NT2/D1 (cell line): ENCODE measurements around the gene TRIM5.
"Not testable (repeated sequence)": the region's sequence is repeated elsewhere in the genome, so short reads cannot be mapped to it uniquely, and the experiment has no call there.

Experiments used
- DNase-seq: peaks from one replicate; pipeline ENCODE4 v3.0.0-alpha.2; 2011; ENCODE audit warnings: low read depth, low spot score
- H3K27me3 ChIP-seq: 2 replicates; pipeline ENCODE4 v1.6.0; 2011; ENCODE audit warnings: mild to moderate bottlenecking; ENCODE audit not compliant: insufficient read length, insufficient read depth
- H3K36me3 ChIP-seq: 2 replicates; pipeline ENCODE4 v1.6.1; 2011; ENCODE audit warnings: mild to moderate bottlenecking, low read length, mixed read lengths; ENCODE audit not compliant: insufficient read depth, insufficient read length
- H3K4me1 ChIP-seq: 2 replicates; pipeline ENCODE4 v1.5.1; 2011; ENCODE audit not compliant: insufficient read depth, insufficient read length
- H3K4me3 ChIP-seq: 2 replicates; pipeline ENCODE4 v1.5.1; 2011; ENCODE audit warnings: low read depth; ENCODE audit not compliant: insufficient read length
- H3K9ac ChIP-seq: 2 replicates; pipeline ENCODE4 v1.6.0; 2011; ENCODE audit warnings: low read depth; ENCODE audit not compliant: insufficient read length
- H3K9me3 ChIP-seq: 2 replicates; pipeline ENCODE4 v1.5.1; 2011; ENCODE audit warnings: mild to moderate bottlenecking, low read length; ENCODE audit not compliant: insufficient read depth
- SUZ12 ChIP-seq: IDR thresholded peaks from 2 replicates; pipeline ENCODE4 v1.6.1; 2011; ENCODE audit not compliant: insufficient read length, insufficient read depth; ENCODE audit errors: extremely low read depth
- YY1 ChIP-seq: IDR thresholded peaks from 2 replicates; pipeline ENCODE4 v1.6.1; 2011; ENCODE audit not compliant: insufficient read length, insufficient read depth
- ZNF274 ChIP-seq: IDR thresholded peaks from 2 replicates; pipeline ENCODE4 v1.6.1; 2011; ENCODE audit warnings: mild to moderate bottlenecking, low read depth, low read length

The TRIM5 gene

GRCh38 chr11:5688482-5688881 is 3.6 kb upstream of the TRIM5 start:
- DNase-seq, result no peak

GRCh38 chr11:5686426-5686825 is 1.6 kb upstream of the TRIM5 start:
- H3K4me3 ChIP-seq, result no peak overlapping the region
- peaks cover 7% of the 10 kb centered on the region; the same call in 1 of the 2 replicates for H3K9me3 ChIP-seq
- H3K9ac ChIP-seq, result no peak overlapping the region
- H3K27me3 ChIP-seq, result no peaks in the 10 kb centered on the region
- no peaks in the 10 kb centered on the region for H3K36me3 ChIP-seq
- DNase-seq, result no peak
- no peaks in the 10 kb centered on the region for H3K4me1 ChIP-seq
- TF ChIP-seq YY1, result no peak
- TF ChIP-seq ZNF274, result no peak
- no peak for TF ChIP-seq SUZ12

More at GRCh38 chr11:5688482-5688881, 3.6 kb upstream of the TRIM5 start:
- H3K4me3 ChIP-seq, result no peak overlapping the region
- no peak overlapping the region for H3K9ac ChIP-seq
- no peaks in the 10 kb centered on the region for H3K27me3 ChIP-seq
- H3K36me3 ChIP-seq, result peaks cover 2% of the 10 kb centered on the region
- H3K4me1 ChIP-seq, result no peaks in the 10 kb centered on the region
- TF ChIP-seq ZNF274 (no peak), YY1 (no peak), SUZ12 (no peak)
- H3K9me3 ChIP-seq, result no peaks in the 10 kb centered on the region

DNA sequence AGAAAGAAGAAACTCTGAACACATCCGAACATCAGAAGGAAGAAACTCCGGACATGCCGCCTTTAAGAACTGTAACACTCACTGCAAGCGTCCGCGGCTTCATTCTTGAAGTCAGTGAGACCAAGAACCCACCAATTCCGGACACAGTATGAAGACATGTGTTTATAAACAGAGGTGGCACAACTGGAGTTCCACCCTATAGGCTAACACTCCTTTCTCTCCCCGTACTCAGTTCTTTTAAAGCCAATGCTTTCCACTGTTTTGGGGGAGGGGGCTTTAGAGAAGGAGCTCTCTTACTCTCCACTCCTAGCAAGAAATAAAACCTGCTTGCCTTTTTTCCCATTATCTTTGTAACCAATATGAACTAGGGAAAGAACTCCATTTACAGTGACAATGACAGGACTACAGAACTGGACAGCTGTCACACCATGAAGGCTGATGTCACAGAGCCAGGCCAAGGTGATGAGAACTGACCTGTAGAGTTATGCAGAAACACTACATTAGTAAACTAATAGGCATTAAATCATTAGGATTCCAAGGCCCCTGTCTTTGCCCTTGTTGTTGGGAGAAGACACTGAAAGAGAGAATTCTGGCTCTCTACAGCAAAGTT is 733 bp downstream of the TRIM5 start:
- H3K9me3 ChIP-seq, result peaks cover 7% of the 10 kb centered on the region; the same call in 1 of the 2 replicates
- H3K36me3 ChIP-seq, result peaks cover 11% of the 10 kb centered on the region
- no peak for TF ChIP-seq SUZ12
- no peak for TF ChIP-seq YY1
- no peak for TF ChIP-seq ZNF274
- H3K4me3 ChIP-seq, result peak overlapping the region; percentile 31
- H3K27me3 ChIP-seq, result no peaks in the 10 kb centered on the region
- H3K4me1 ChIP-seq, result no peaks in the 10 kb centered on the region
- peak overlapping the region; percentile 0 for H3K9ac ChIP-seq
- DNase-seq, result no peak

DNA sequence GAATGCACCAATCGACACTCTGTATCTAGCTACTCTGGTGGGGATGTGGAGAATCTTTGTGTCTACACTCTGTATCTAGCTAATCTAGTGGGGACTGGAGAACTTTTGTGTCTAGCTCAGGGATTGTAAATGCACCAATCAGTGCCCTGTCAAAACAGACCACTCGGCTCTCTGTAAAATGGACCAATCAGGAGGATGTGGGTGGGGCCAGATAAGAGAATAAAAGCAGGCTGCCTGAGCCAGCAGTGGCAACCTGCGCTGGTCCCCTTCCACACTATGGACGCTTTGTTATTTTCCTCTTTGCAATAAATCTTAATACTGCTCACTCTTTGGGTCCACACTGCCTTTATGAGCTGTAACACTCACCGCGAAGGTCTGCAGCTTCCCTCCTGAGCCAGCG is 1.3 kb downstream of the TRIM5 start:
- H3K27me3 ChIP-seq, H3K9ac ChIP-seq, DNase-seq, H3K4me3 ChIP-seq, H3K4me1 ChIP-seq, H3K9me3 ChIP-seq: not testable (repeated sequence)
- peaks cover 16% of the 10 kb centered on the region for H3K36me3 ChIP-seq

DNA sequence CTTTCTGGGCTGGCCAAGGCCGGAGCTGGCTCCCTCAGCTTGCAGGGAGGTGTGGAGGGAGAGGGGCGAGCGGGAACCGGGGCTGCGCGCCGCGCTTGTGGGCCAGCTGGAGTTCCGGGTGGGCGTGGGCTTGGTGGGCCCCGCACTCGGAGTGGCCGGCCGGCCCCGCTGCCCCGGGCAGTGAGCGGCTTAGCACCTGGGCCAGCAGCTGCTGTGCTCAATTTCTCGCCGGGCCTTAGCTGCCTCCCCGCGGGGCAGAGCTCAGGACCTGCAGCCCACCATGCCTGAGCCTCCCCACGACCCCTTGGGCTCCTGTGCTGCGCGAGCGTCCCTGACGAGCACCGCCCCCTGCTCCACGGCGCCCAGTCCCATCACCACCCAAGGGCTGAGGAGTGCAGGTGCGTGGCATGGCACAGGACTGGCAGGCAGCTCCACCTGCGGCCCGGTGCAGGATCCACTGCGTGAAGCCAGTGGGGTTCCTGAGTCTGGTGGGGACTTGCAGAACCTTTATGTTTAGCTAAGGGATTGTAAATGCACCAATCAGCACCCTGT is 1.9 kb downstream of the TRIM5 start:
- not testable (repeated sequence) for DNase-seq, H3K27me3 ChIP-seq, H3K9ac ChIP-seq, H3K4me1 ChIP-seq, H3K4me3 ChIP-seq
- peaks cover 15% of the 10 kb centered on the region; the same call in 1 of the 2 replicates for H3K9me3 ChIP-seq
- H3K36me3 ChIP-seq, result peaks cover 22% of the 10 kb centered on the region

- no peak for DNase-seq
- Histone ChIP-seq H3K36me3 (peaks cover 32% of the 10 kb centered on the region), H3K4me1 (no peaks in the 10 kb centered on the region), H3K4me3 (no peak overlapping the region), H3K27me3 (no peaks in the 10 kb centered on the region), H3K9ac (no peak overlapping the region), H3K9me3 (peaks cover 21% of the 10 kb centered on the region; the same call in 1 of the 2 replicates)
- TF ChIP-seq YY1 (no peak), SUZ12 (no peak), ZNF274 (no peak)
Measured at GRCh38 chr11:5679811-5680210, 5.1 kb downstream of the TRIM5 start.

GRCh38 chr11:5674391-5674790 is 10.5 kb downstream of the TRIM5 start:
- no peak for DNase-seq
- H3K4me1 ChIP-seq, result no peaks in the 10 kb centered on the region
- no peak for TF ChIP-seq SUZ12
- TF ChIP-seq ZNF274, result no peak
- no peak for TF ChIP-seq YY1
- H3K4me3 ChIP-seq, result no peak overlapping the region
- peaks cover 14% of the 10 kb centered on the region; the same call in 1 of the 2 replicates for H3K9me3 ChIP-seq
- no peaks in the 10 kb centered on the region for H3K27me3 ChIP-seq
- no peak overlapping the region for H3K9ac ChIP-seq
- peaks cover 50% of the 10 kb centered on the region for H3K36me3 ChIP-seq

GRCh38 chr11:5671831-5672230 is 13.0 kb downstream of the TRIM5 start:
- Histone ChIP-seq H3K4me3 (no peak overlapping the region), H3K36me3 (peaks cover 38% of the 10 kb centered on the region), H3K27me3 (no peaks in the 10 kb centered on the region), H3K9ac (no peak overlapping the region), H3K4me1 (no peaks in the 10 kb centered on the region), H3K9me3 (no peaks in the 10 kb centered on the region)
- DNase-seq, result no peak
- TF ChIP-seq YY1 (no peak), SUZ12 (no peak), ZNF274 (no peak)
